Measurements from ENCODE around the gene F2.

DNA sequence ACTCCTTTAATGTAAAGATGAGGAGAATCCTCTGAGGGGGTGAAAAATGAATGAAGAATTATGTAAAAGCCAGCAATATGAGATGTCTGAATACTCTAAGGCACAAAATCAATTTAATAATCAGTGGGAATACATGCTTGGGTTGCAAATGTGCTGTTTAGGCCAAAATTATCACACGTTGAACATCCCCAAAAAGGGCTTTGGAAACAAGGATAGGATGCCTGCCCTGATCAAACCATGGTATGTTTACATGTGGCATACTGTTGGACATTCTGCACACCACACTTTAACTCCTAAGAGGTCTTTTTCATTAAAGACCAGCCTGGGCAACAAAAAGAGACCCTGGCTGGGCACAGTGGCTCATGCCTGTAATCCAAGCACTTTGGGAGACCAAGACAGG lies 26.3 kb downstream of the F2 start:
- no peak for TF ChIP-seq GATA3 (IDR thresholded peaks at IDR 0.05; ENCODE audit: low read depth, low read length)
- TF ChIP-seq GATA2 (IDR thresholded peaks at IDR 0.05; ENCODE audit: low read depth, low read length) = no peak
